ENCODE data around the gene ABHD10.

DNA sequence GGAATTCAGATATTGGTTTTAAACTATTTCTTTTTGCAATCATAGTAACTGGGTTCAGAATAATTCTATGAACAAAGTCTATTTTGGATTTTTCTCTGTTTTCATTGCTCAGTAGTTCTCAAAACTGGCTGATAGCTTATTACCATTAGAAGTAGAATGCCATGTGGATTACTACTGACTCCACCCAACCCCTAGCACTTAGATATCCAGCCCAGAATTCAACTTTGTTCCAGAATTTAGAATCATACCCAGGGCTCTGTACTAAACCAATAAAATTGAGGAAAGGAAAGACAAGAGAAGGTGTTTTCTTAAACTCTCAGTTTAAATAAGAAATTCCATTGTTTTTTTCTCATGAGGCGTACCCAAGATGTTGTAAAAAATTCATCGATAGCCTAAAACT lies 39.0 kb upstream of the ABHD10 start:
- no peak for TF ChIP-seq CTCF (IDR thresholded peaks at IDR 0.05)
- no peak for TF ChIP-seq POLR2AphosphoS5 (IDR thresholded peaks at IDR 0.05)
